22Rv1 (cell line): ENCODE results near the gene TMEM163.

Source experiments
- H3K27ac ChIP-seq: fragments of 450-650 bp; 2 replicates; pipeline ENCODE4 v1.5.1; 2017
- ZFX ChIP-seq: fragments of 450-650 bp; IDR thresholded peaks from 2 replicates; pipeline ENCODE4 v1.6.1; 2017; ENCODE audit warnings: antibody characterized with exemption, borderline replicate concordance
- TF ChIP-seq, protein P1 (sequence below): fragments of 450-650 bp; IDR thresholded peaks from 2 replicates; pipeline ENCODE4 v1.5.1; 2017; ENCODE audit warnings: mild to moderate bottlenecking

Gene TMEM163

GRCh38 chr2:134410831-134411231 lies 308.0 kb downstream of the TMEM163 start:
- TF ChIP-seq, protein P1, sequence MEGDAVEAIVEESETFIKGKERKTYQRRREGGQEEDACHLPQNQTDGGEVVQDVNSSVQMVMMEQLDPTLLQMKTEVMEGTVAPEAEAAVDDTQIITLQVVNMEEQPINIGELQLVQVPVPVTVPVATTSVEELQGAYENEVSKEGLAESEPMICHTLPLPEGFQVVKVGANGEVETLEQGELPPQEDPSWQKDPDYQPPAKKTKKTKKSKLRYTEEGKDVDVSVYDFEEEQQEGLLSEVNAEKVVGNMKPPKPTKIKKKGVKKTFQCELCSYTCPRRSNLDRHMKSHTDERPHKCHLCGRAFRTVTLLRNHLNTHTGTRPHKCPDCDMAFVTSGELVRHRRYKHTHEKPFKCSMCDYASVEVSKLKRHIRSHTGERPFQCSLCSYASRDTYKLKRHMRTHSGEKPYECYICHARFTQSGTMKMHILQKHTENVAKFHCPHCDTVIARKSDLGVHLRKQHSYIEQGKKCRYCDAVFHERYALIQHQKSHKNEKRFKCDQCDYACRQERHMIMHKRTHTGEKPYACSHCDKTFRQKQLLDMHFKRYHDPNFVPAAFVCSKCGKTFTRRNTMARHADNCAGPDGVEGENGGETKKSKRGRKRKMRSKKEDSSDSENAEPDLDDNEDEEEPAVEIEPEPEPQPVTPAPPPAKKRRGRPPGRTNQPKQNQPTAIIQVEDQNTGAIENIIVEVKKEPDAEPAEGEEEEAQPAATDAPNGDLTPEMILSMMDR: no peak
- no peak for TF ChIP-seq ZFX
- no peak overlapping the region for H3K27ac ChIP-seq

DNA sequence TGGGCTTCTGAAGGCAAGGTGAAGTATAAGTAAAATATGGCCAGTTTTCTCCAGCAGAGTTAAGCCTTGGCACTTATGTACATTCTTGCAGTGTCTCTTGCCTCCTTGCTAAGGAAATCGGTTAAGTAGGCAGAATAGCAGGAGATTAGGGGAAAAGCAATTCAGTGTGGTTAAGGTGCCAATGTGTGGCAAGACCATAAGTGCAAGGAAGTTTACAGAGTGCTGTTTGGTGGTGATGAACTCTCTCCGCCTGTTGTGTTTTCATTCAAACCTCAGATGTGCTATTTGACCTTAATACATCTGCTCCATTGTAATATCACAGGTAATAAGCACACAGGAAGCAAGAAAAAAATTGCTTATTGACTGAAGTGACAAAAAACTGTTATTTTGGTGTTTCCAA lies 308.8 kb downstream of the TMEM163 start:
- no peak for TF ChIP-seq ZFX
- TF ChIP-seq, protein P1: no peak
- no peak overlapping the region for H3K27ac ChIP-seq

GRCh38 chr2:134408791-134409190 lies 310.0 kb downstream of the TMEM163 start:
- H3K27ac ChIP-seq: no peak overlapping the region

DNA sequence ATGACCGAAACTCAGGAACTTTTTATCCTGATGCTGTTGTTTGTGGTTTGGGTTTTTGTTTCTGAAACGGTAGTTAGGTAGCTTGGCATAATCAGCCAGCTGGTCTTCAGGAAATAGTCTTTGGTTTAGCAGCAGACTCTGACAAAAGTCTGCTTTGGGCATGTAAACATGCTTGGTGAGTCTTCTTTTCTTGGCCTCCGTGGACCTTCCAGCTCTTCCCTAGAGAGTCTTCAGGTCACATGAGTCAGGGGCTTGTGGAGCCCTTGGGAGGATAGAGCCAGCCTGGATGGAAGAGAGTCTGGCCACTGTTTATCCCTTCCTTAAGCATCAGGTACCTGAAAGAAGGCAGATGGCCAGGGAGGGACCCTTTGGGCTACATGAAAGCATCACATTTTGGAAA lies 310.4 kb downstream of the TMEM163 start:
- H3K27ac ChIP-seq: no peak overlapping the region
- no peak for TF ChIP-seq ZFX
- TF ChIP-seq, protein P1: no peak

More at GRCh38 chr2:134408791-134409190, 310.0 kb downstream of the TMEM163 start:
- TF ChIP-seq ZFX: no peak
- TF ChIP-seq, protein P1: no peak

- TF ChIP-seq, protein P1: no peak
- no peak for TF ChIP-seq ZFX
- no peak overlapping the region for H3K27ac ChIP-seq
Observed at GRCh38 chr2:134407154-134407890, 311.5 kb downstream of the TMEM163 start.

DNA sequence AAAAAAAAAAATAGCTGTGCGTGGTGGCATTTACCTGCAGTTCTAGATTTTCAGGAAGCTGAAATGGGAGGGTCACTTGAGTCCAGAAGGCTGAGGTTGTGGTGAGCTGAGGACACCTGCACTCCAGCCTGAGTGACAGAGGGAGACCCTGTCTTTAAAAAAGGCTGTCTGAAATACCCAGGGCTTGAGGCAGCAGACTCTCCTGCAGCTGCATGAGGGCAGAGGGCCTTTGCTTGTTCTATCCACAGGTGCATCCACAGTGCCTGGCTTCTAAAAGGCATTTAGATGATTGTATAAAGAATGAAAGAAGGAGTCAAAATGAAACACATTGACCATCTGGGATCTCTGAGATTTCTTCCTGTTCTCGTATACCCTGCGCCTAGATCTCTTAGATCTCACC lies 312.1 kb downstream of the TMEM163 start:
- H3K27ac ChIP-seq: no peak overlapping the region
- TF ChIP-seq ZFX: no peak
- TF ChIP-seq, protein P1: no peak

DNA sequence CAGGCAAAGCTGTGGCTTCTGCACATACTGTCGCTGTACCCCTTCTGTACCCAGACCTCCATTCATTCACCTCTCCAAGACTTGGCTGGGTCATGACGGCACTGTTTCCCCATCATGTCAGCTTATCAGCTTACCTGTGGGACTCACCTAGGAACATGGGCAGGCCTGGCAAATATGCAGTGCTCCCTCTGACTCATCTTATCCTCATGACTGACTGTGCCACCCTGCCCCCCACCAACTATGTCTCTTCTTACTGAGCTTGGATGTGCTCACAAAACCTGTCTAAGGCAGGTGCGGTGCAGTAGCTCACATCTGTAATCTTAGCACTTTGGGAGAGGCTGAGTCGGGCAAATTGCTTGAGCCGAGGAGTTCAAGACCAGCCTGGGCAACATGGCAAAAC lies 312.5 kb downstream of the TMEM163 start:
- TF ChIP-seq ZFX: no peak
- TF ChIP-seq, protein P1: no peak
- no peak overlapping the region for H3K27ac ChIP-seq
